Tibial nerve (tissue), 4 donors: ENCODE results near the gene RPS25. TPM values are rescaled to one million over a fixed set of nuclear protein-coding genes. Genes with fewer than 3 reads are reported as not detected.
"Not testable (repeated sequence)": the region's sequence is repeated elsewhere in the genome, so short reads cannot be mapped to it uniquely, and the experiment has no call there.

ENCODE experiments used
- DNase-seq, 2 donors: peaks; one replicate each; pipeline ENCODE4 v3.0.0-alpha.2; 2019; ENCODE audit warnings: low spot score in 2 of 2
- H3K27ac ChIP-seq, 4 donors: fragments of 200-600 bp; sonication (generic) in 3 of 4; one replicate each; pipeline ENCODE4 v1.5.1; 2017 to 2019; ENCODE audit warnings: mild to moderate bottlenecking in 1 of 4
- H3K27me3 ChIP-seq, 2 donors: fragments of 200-600 bp; sonication (generic) in 1 of 2; one replicate each; pipeline versions ENCODE4 v1.5.1 to v1.6.0; 2017 to 2019
- H3K36me3 ChIP-seq, 3 donors: fragments of 200-600 bp; sonication (generic); one replicate each; pipeline ENCODE4 v1.5.1; 2018 to 2019
- H3K4me1 ChIP-seq, 4 donors: fragments of 200-600 bp; sonication (generic) in 3 of 4; one replicate each; pipeline ENCODE4 v1.5.1; 2017 to 2019
- H3K4me3 ChIP-seq, 4 donors: fragments of 200-600 bp; sonication (generic) in 3 of 4; one replicate each; pipeline ENCODE4 v1.5.1; 2017 to 2019; ENCODE audit warnings: mild to moderate bottlenecking in 1 of 4, moderate library complexity in 1 of 4
- H3K9me3 ChIP-seq, 4 donors: fragments of 200-600 bp; sonication (generic) in 3 of 4; one replicate each; pipeline ENCODE4 v1.5.1; 2017 to 2019
- CTCF ChIP-seq, 5 experiments: fragments of 200-600 bp in 3 of 5; fragments of 450-650 bp in 2 of 5; sonication (generic) in 3 of 5; IDR thresholded peaks; one replicate each; pipeline ENCODE4 v1.5.1; 2016 to 2019; ENCODE audit warnings: antibody characterized with exemption in 5 of 5, mild to moderate bottlenecking in 3 of 5, moderate library complexity in 2 of 5
- EP300 ChIP-seq, 2 donors: sonication (generic); formaldehyde crosslinking; IDR thresholded peaks; one replicate each; pipeline ENCODE4 v1.6.1; 2017; ENCODE audit warnings: antibody characterized with exemption in 2 of 2, mild to moderate bottlenecking in 1 of 2
- POLR2A ChIP-seq, 2 donors: fragments of 450-650 bp; IDR thresholded peaks; one replicate each; pipeline ENCODE4 v1.6.1; 2017; ENCODE audit warnings: antibody characterized with exemption in 2 of 2, mild to moderate bottlenecking in 2 of 2, moderate library complexity in 2 of 2
- WGBS, 2 donors: methylation state at CpG; one replicate each; pipeline ENCODE4 v1.1.5; 2018; 5-methylcytosine and 5-hydroxymethylcytosine counted together
- small RNA-seq: library from RNA; depleted of rRNA; stranded (forward); fragments of <200 nt; gene quantifications from one replicate; pipeline ENCODE3, GENCODE V24; 2016
- total RNA-seq, 4 donors: library from RNA; depleted of rRNA; stranded (reverse); fragments of >200 nt; gene quantifications; one replicate each; pipeline ENCODE4 v1.1.0, GENCODE V29; 2016

RPS25 gene
- total RNA-seq, 4 donors from 2014 or later: 1,034 to 1,871 (median 1,524) TPM

- WGBS, 2 donors: 39 to 51% methylated on average over 9 of the region's 9 CpGs
- TF ChIP-seq CTCF (IDR thresholded peaks at IDR 0.05) (no peak), EP300 (IDR thresholded peaks at IDR 0.05) (no peak), POLR2A (IDR thresholded peaks at IDR 0.05) (no peak)
These were observed 38.7 kb downstream of the RPS25 start for GRCh38 chr11:118979434-118979833.

GRCh38 chr11:118975771-118976709 lies 42.1 kb downstream of the RPS25 start:
- Histone ChIP-seq H3K36me3 (no peaks in the 10 kb centered on the region), H3K27me3 (peaks cover 0 to 25% of the 10 kb centered on the region in 2 donors), H3K4me3 (no peak overlapping the region), H3K9me3 (no peaks in the 10 kb centered on the region), H3K4me1 (peaks cover 0 to 17% (median 5%) of the 10 kb centered on the region in 4 donors), H3K27ac (no peak overlapping the region)
- no peak for TF ChIP-seq POLR2A (IDR thresholded peaks at IDR 0.05)
- TF ChIP-seq CTCF (IDR thresholded peaks at IDR 0.05): no peak
- TF ChIP-seq EP300 (IDR thresholded peaks at IDR 0.05): peak in 1 of 2 donors; percentile 10
- no peak for DNase-seq
- WGBS, 2 donors: 75 to 83% methylated on average over 15 of the region's 15 CpGs

More at GRCh38 chr11:118979434-118979833, 38.7 kb downstream of the RPS25 start:
- Histone ChIP-seq H3K27me3 (peaks cover 0 to 14% of the 10 kb centered on the region in 2 donors), H3K27ac (no peak overlapping the region), H3K9me3 (no peaks in the 10 kb centered on the region), H3K4me3 (no peak overlapping the region), H3K36me3 (no peaks in the 10 kb centered on the region), H3K4me1 (peaks cover 0 to 17% (median 5%) of the 10 kb centered on the region in 4 donors)
- no peak for DNase-seq

GRCh38 chr11:118973985-118974384 lies 44.2 kb downstream of the RPS25 start:
- TF ChIP-seq CTCF (IDR thresholded peaks at IDR 0.05) (no peak), POLR2A (IDR thresholded peaks at IDR 0.05) (no peak), EP300 (IDR thresholded peaks at IDR 0.05) (no peak)
- Histone ChIP-seq H3K36me3 (no peaks in the 10 kb centered on the region), H3K27ac (no peak overlapping the region), H3K9me3 (no peaks in the 10 kb centered on the region), H3K4me1 (no peaks in the 10 kb centered on the region), H3K27me3 (peaks cover 0 to 23% of the 10 kb centered on the region in 2 donors), H3K4me3 (no peak overlapping the region)
- DNase-seq: no peak
- 94 to 100% methylated on average over 2 of the region's 2 CpGs for WGBS, 2 donors

- Histone ChIP-seq H3K4me3 (no peak within 1 kb of the TSS), H3K4me1 (no peaks in the 10 kb centered on the region), H3K9me3 (no peaks in the 10 kb centered on the region), H3K27me3 (peaks cover 0 to 18% of the 10 kb centered on the region in 2 donors), H3K36me3 (no peaks in the 10 kb centered on the region), H3K27ac (no peak within 1 kb of the TSS)
- no peak for DNase-seq
- WGBS, 2 donors: 42 to 70% methylated on average over 7 to 31 of the region's 33 CpGs
- TF ChIP-seq CTCF (IDR thresholded peaks at IDR 0.05): no peak
- no peak for TF ChIP-seq EP300 (IDR thresholded peaks at IDR 0.05)
- no peak for TF ChIP-seq POLR2A (IDR thresholded peaks at IDR 0.05)
These were observed 46.5 kb downstream of the RPS25 start, which contains the start of gene FOXR1 for GRCh38 chr11:118971646-118972045. FOXR1 (plus strand) TSS chr11:118971761; CDS start chr11:118971932, 171 bp downstream.

GRCh38 chr11:118969508-118969907 lies 48.6 kb downstream of the RPS25 start:
- not testable (repeated sequence) for H3K36me3 ChIP-seq, H3K4me1 ChIP-seq, H3K9me3 ChIP-seq, DNase-seq, H3K27ac ChIP-seq, H3K4me3 ChIP-seq
- 92 to 98% methylated on average over 2 of the region's 2 CpGs for WGBS, 2 donors
- H3K27me3 ChIP-seq: peaks cover 0 to 16% of the 10 kb centered on the region in 2 donors

Small RNA genes lying within 50 kb of the gene (small RNA-seq; reads per million reads assigned to genes)
- gene AP003392.2 (not detected), gene RF00017 (not detected), gene RF00019 (not detected)

Other genes with a start within 250 kb of the RPS25 start
- 100 to 1,000 TPM in 3 of 4 donors, 10 to 100 TPM in 1; 75.6 to 108 (median 107) TPM for gene DDX6, start 227.2 kb downstream of the RPS25 start, total RNA-seq
- gene CXCR5, start 134.5 kb downstream of the RPS25 start, total RNA-seq: not detected
- gene BCL9L, start 92.4 kb downstream of the RPS25 start, total RNA-seq: 10 to 100 TPM; 15.7 to 36.0 (median 28.5) TPM
- not detected for gene UPK2, start 62.0 kb downstream of the RPS25 start, total RNA-seq
- gene FOXR1, start 46.6 kb downstream of the RPS25 start, total RNA-seq: not detected
- 100 to 1,000 TPM in 1 of 4 donors, 10 to 100 TPM in 3; 77.3 to 158 (median 88.0) TPM for gene CENATAC, start 20.2 kb downstream of the RPS25 start, total RNA-seq
- gene TRAPPC4, start 423 bp upstream of the RPS25 start, total RNA-seq: 10 to 100 TPM; 64.7 to 92.0 (median 81.8) TPM
- gene SLC37A4, start 12.5 kb upstream of the RPS25 start, total RNA-seq: 10 to 100 TPM; 24.6 to 32.2 (median 29.2) TPM
- gene HYOU1, start 38.9 kb upstream of the RPS25 start, total RNA-seq: 100 to 1,000 TPM in 1 of 4 donors, 10 to 100 TPM in 3; 78.1 to 102 (median 91.3) TPM
- 10 to 100 TPM; 25.8 to 54.9 (median 37.1) TPM for gene VPS11, start 49.5 kb upstream of the RPS25 start, total RNA-seq
- gene HMBS, start 66.5 kb upstream of the RPS25 start, total RNA-seq: 10 to 100 TPM in 3 of 4 donors, 1 to 10 TPM in 1; 6.7 to 18.3 (median 10.6) TPM
- 10 to 100 TPM; 20.7 to 33.9 (median 23.5) TPM for gene DPAGT1, start 83.5 kb upstream of the RPS25 start, total RNA-seq
- gene C2CD2L, start 89.0 kb upstream of the RPS25 start, total RNA-seq: 10 to 100 TPM; 11.4 to 13.8 (median 12.3) TPM
- gene HINFP, start 103.2 kb upstream of the RPS25 start, total RNA-seq: 10 to 100 TPM; 21.9 to 36.1 (median 27.0) TPM
- gene ABCG4, start 130.7 kb upstream of the RPS25 start, total RNA-seq: under 1 TPM in 2 of 4 donors, not detected in 2; under 0.01 to 0.30 TPM
- gene NLRX1, start 150.4 kb upstream of the RPS25 start, total RNA-seq: 10 to 100 TPM; 16.0 to 27.7 (median 20.5) TPM
- gene NHERF4, start 167.1 kb upstream of the RPS25 start, total RNA-seq: under 1 TPM in 1 of 4 donors, not detected in 3; 0.30 TPM
- gene CBL, start 188.0 kb upstream of the RPS25 start, total RNA-seq: 10 to 100 TPM; 14.2 to 19.2 (median 16.0) TPM